Thymus (tissue), 11 donors: ENCODE measurements around the gene KLHL30. TPM values are rescaled to one million over a fixed set of nuclear protein-coding genes. Genes with fewer than 3 reads are reported as not detected.

Experiments
- DNase-seq, 9 donors: peaks; one replicate each; pipeline ENCODE4 v3.0.0-alpha.2; 2013; ENCODE audit warnings: low spot score in 9 of 9, low read depth in 6 of 9, missing footprints in 1 of 9
- H3K27ac ChIP-seq, 2 donors: one replicate each; pipeline ENCODE4 v1.5.1; 2013; ENCODE audit warnings: control low read depth in 1 of 2, low read depth in 1 of 2, low read length in 1 of 2, mild to moderate bottlenecking in 1 of 2, moderate library complexity in 1 of 2
- H3K27me3 ChIP-seq, 2 donors: one replicate each; pipeline ENCODE4 v1.5.1; 2013; ENCODE audit warnings: low read length in 1 of 2; ENCODE audit not compliant: control insufficient read depth in 2 of 2, insufficient read depth in 1 of 2
- H3K36me3 ChIP-seq, 2 donors: one replicate each; pipeline ENCODE4 v1.5.1; 2013; ENCODE audit warnings: low read length in 1 of 2, mild to moderate bottlenecking in 1 of 2, moderate library complexity in 1 of 2; ENCODE audit not compliant: control insufficient read depth in 2 of 2, insufficient read depth in 2 of 2
- H3K4me1 ChIP-seq, 2 donors: one replicate each; pipeline ENCODE4 v1.5.1; 2013; ENCODE audit warnings: low read length in 2 of 2; ENCODE audit not compliant: control insufficient read depth in 2 of 2, insufficient read depth in 2 of 2
- H3K4me3 ChIP-seq, 2 donors: one replicate each; pipeline ENCODE4 v1.5.1; 2013; ENCODE audit warnings: low read length in 2 of 2, control low read depth in 1 of 2, mild to moderate bottlenecking in 1 of 2
- H3K9me3 ChIP-seq, 2 donors: one replicate each; pipeline ENCODE4 v1.5.1; 2013; ENCODE audit warnings: low read length in 1 of 2, mild to moderate bottlenecking in 1 of 2; ENCODE audit not compliant: control insufficient read depth in 2 of 2, insufficient read depth in 1 of 2
- WGBS: extraction: QIAGEN DNeasy Blood & Tissue Kit; methylation state at CpG from one replicate; pipeline ENCODE4 v1.1.7; 2013; 5-methylcytosine and 5-hydroxymethylcytosine counted together
- polyA plus RNA-seq: library from polyadenylated mRNA; stranded (reverse); fragments of 200-250 nt; gene quantifications from one replicate; pipeline ENCODE4 v1.2.3, GENCODE V29; 2013
- total RNA-seq: library from RNA; stranded (reverse); fragments of 120-200 nt; gene quantifications from one replicate; pipeline ENCODE4 v1.2.4, GENCODE V29; 2013
- donor health status: healthy.

Gene KLHL30
- total and polyA plus RNA-seq, 2 donors, result 0.05 to 0.41 TPM

DNA sequence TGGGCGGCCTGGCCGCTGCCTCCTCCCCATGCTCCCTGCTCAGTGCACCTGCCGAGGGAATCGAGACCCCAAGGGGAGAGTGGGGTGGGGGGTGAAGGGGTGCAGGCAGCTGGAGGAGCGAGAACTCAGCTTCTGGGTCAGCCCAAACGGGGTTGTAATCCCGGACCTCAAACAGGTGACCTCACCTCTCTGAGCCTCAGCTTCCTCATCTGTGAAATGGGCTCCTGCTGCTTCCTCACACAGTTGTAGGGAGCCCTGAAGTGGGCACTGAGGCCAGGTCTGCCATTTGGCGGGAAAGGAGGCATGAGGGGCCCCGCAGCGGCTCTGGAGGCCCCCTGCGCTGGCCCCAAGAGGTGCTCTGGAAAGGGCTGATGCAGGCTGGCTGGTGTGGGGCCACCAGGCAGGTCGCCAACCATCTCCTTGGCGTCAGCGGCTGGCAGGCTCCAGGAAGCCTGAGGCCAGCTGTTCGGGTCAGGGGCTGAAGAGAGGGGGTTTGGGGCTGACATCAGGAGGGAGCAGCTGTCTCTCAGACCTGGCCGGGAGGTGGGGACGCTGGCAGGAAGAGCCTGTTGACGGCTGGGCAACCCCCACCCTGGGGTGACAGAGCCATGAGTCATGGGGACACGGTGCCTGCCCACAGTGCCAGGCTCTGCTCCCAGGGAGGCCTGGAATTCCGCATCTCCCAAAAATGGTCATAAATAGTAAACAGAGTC is 4.9 kb downstream of the KLHL30 start:
- no peaks in the 10 kb centered on the region for H3K36me3 ChIP-seq
- no peak overlapping the region for H3K27ac ChIP-seq
- no peaks in the 10 kb centered on the region for H3K27me3 ChIP-seq
- 61% methylated on average over 20 of the region's 20 CpGs for WGBS
- H3K4me1 ChIP-seq, result no peaks in the 10 kb centered on the region
- H3K4me3 ChIP-seq, result no peak overlapping the region
- no peak for DNase-seq
- H3K9me3 ChIP-seq, result no peaks in the 10 kb centered on the region

DNA sequence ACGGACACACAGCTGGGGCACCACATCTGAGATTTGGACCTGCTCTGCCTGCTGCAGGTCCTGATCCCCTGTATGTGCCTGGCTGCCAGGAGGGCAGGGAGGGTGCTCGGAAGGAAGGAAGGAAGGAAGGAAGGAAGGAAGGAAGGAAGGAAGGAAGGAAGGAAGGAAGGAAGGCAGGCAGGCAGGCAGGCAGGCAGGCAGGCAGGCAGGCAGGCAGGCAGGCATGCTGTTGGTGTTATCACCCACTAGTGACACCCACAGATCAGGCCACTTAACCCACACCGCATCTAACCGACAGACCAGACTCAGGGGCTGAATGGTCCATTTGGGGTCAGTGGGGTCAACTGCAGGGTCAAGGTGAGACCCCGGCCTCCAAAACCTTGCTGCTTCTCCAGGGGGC is 5.8 kb downstream of the KLHL30 start:
- no peaks in the 10 kb centered on the region for H3K9me3 ChIP-seq
- no peaks in the 10 kb centered on the region for H3K36me3 ChIP-seq
- H3K4me1 ChIP-seq, result no peaks in the 10 kb centered on the region
- no peak overlapping the region for H3K4me3 ChIP-seq
- DNase-seq, result no peak
- no peaks in the 10 kb centered on the region for H3K27me3 ChIP-seq
- WGBS, result 92% methylated on average over 5 of the region's 5 CpGs
- H3K27ac ChIP-seq, result no peak overlapping the region

DNA sequence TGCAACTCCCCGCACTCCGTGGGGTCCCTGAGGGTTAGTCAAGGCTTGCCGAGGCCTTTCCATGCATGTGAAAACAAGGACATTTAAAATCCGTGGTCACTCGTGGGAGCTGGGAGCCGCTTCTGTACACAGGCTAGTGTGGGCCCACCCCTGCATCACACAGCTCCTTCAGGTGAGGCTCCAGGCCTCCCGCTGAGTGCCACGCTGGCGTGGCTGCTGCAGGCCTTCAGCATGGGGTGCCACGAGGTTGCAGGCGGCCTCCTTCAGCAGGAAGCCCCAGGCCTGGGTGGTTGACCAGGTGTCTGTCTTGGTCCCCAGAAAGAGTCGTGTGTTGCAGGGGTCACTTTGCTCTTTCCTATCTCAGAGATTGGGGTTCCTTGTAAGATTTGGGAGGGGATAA is 6.6 kb downstream of the KLHL30 start:
- H3K27ac ChIP-seq, result no peak overlapping the region
- no peak for DNase-seq
- H3K4me3 ChIP-seq, result no peak overlapping the region
- H3K36me3 ChIP-seq, result no peaks in the 10 kb centered on the region
- H3K4me1 ChIP-seq, result no peaks in the 10 kb centered on the region
- 94% methylated on average over 12 of the region's 12 CpGs for WGBS
- no peaks in the 10 kb centered on the region for H3K9me3 ChIP-seq
- no peaks in the 10 kb centered on the region for H3K27me3 ChIP-seq

DNA sequence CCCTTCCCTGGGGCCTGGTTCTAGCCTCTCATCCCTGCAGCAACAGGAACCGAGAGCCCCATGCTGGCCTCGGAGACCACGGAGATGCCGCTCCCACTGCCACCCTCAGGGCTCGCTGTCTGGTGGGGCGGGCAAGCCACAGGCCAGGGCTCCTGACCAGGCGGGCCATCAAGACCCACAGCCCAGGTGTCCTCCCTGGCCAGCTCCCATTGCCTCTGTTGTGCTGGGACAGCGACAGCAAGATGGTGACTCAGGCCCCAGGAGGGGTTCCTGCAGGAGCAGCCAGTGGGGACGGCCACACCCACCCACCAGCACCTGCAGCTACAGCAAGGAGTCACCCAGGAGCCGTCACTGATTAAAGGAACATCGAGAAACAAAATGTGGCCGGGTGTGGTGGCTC is 7.4 kb downstream of the KLHL30 start:
- 86% methylated on average over 12 of the region's 12 CpGs for WGBS
- Histone ChIP-seq H3K27me3 (no peaks in the 10 kb centered on the region), H3K4me3 (no peak overlapping the region)

DNA sequence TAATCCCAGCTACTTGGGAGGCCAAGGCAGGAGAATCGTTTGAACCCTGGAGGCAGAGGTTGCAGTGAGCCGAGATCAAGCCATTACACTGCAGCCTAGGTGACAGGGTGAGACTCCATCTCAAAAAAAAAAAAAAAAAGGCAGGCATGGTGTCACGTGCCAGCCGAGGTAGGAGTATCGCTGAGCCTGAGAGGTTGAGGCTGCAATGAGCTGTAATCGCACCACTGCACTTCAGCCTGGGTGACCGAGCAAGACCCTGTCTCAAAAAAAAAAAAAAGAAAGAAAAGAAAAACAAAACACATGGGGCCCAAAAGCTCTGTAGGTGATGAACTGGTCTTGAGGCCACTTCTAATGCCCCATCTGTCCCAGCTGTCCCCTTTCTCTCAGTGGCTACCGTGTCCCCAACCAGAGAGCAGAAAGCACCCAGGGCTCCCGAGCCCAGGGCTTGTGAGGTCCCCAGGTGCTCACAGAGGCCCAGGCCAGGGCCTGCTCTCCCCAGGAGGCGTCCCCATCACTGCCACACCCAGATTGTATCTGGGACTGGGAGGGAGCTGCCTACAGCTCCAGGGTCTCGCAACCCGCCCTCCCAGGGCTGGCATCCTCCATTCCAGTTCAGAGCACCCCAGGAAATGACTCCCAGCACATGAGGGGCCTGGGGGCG is 8.5 kb downstream of the KLHL30 start:
- DNase-seq, result no peak
- Histone ChIP-seq H3K9me3 (no peaks in the 10 kb centered on the region), H3K27ac (no peak overlapping the region), H3K27me3 (no peaks in the 10 kb centered on the region), H3K4me1 (no peaks in the 10 kb centered on the region), H3K36me3 (no peaks in the 10 kb centered on the region), H3K4me3 (no peak overlapping the region)
- WGBS, result 95% methylated on average over 13 of the region's 13 CpGs

More for the DNA sequence above, 7.4 kb downstream of the KLHL30 start:
- no peaks in the 10 kb centered on the region for H3K36me3 ChIP-seq
- no peaks in the 10 kb centered on the region for H3K9me3 ChIP-seq
- DNase-seq, result no peak
- H3K4me1 ChIP-seq, result no peaks in the 10 kb centered on the region
- H3K27ac ChIP-seq, result no peak overlapping the region

DNA sequence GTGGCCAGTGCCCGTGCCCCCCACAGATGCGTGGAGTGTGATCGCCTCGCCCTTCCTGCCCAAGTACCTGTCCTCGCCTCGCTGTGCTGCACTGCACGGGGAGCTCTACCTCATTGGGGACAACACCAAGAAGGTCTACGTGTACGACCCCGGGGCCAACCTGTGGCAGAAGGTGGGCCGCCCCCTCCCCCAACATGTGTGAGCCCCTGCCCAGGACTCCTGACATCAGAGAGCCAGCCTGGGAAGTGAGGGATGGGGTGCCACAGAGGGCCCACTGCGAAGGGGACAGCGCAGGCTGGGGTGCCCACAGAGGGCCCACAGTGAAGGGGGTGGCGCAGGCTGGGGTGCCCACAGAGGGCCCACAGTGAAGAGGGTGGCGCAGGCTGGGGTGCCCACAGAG is 10.5 kb downstream of the KLHL30 start:
- WGBS, result 96% methylated on average over 15 of the region's 15 CpGs
- no peaks in the 10 kb centered on the region for H3K27me3 ChIP-seq
- H3K27ac ChIP-seq, result no peak overlapping the region
- no peaks in the 10 kb centered on the region for H3K36me3 ChIP-seq
- DNase-seq, result no peak
- H3K4me1 ChIP-seq, result no peaks in the 10 kb centered on the region
- no peak overlapping the region for H3K4me3 ChIP-seq
- H3K9me3 ChIP-seq, result peaks cover 0 to 3% of the 10 kb centered on the region in 2 donors

DNA sequence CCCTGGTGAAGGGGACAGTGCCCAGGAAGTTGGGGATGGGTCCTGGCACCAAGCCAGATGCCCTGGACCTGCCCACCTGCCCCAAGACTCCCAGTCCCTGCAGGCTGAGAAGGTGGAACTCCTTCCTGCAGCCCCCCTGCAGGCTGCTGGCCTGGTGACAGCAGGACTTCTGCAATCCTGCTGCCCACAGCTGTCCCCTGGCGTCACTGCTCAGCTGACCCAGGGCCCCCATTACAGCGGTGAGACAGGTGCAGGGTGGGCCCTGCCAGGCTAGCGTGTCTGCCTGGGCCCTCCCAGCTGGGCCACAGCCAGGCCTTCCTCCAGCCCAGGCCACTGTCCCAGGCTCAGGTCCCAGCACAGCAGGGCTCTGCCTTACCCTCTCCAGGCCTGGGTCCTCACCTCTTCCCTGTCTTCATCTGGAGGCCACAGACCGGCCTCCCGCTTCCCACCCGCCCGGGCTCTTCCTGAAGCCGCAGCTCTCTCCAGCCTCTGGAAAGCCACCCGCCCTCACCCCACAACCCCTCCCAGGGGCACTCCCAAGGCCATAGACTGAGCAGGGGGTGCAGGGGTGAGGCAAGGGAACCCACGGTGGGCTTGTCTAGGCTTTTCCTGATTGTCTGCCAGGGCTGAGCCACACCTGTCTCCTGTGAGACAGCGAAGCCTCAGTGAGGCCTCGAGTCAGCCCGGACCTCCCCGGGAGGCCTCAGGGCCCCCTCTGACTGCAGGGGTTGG is 11.5 kb downstream of the KLHL30 start:
- Histone ChIP-seq H3K4me3 (no peak overlapping the region), H3K27me3 (no peaks in the 10 kb centered on the region), H3K36me3 (no peaks in the 10 kb centered on the region), H3K9me3 (peaks cover 0 to 7% of the 10 kb centered on the region in 2 donors), H3K4me1 (no peaks in the 10 kb centered on the region), H3K27ac (no peak overlapping the region)
- WGBS, result 89% methylated on average over 14 of the region's 14 CpGs
- no peak for DNase-seq

DNA sequence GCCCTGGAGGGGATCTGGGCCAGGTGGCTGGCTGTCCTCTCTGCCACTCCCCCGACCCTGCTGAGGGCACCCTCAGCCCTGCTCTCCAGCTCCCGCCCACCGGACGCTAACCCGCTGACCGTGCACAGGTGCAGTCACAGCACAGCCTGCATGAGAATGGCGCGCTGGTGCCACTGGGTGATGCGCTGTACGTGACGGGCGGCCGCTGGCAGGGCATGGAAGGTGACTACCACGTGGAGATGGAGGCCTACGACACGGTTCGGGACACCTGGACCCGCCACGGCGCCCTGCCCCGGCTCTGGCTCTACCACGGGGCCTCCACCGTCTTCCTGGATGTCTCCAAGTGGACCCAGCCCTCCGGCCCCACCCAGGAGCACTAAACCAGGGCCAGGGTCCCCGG is 12.2 kb downstream of the KLHL30 start:
- H3K4me1 ChIP-seq, result no peaks in the 10 kb centered on the region
- peaks cover 0 to 7% of the 10 kb centered on the region in 2 donors for H3K9me3 ChIP-seq
- 96% methylated on average over 25 of the region's 25 CpGs for WGBS
- H3K4me3 ChIP-seq, result no peak overlapping the region
- peaks cover 0 to 3% of the 10 kb centered on the region in 2 donors for H3K27me3 ChIP-seq
- no peaks in the 10 kb centered on the region for H3K36me3 ChIP-seq
- no peak for DNase-seq
- H3K27ac ChIP-seq, result no peak overlapping the region

DNA sequence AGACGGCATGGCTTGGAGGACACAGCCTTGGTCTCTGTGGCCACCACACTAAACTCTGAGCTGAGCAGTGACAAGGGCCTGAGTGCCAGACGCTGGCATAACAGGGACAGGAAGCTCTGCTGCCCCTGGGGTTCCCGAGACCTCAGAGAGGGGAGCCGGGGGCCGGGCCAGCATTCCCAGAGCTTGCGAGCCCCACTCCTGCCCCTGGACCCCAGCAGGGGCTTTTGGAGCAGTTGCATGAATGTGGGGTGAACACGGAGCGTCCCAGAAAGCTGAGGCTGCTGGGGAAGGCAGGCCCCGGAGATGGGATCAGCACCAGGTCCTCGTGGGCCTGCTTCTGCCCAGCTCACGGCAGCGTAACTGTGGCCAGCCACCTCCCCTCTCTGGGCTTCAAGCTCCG is 12.7 kb downstream of the KLHL30 start:
- Histone ChIP-seq H3K4me3 (no peak overlapping the region), H3K27me3 (peaks cover 0 to 8% of the 10 kb centered on the region in 2 donors), H3K27ac (no peak overlapping the region), H3K9me3 (peaks cover 0 to 7% of the 10 kb centered on the region in 2 donors), H3K36me3 (no peaks in the 10 kb centered on the region), H3K4me1 (no peaks in the 10 kb centered on the region)
- WGBS, result 93% methylated on average over 13 of the region's 13 CpGs
- no peak for DNase-seq
